ENCODE measurements around the gene STIP1.

STIP1 gene

DNA sequence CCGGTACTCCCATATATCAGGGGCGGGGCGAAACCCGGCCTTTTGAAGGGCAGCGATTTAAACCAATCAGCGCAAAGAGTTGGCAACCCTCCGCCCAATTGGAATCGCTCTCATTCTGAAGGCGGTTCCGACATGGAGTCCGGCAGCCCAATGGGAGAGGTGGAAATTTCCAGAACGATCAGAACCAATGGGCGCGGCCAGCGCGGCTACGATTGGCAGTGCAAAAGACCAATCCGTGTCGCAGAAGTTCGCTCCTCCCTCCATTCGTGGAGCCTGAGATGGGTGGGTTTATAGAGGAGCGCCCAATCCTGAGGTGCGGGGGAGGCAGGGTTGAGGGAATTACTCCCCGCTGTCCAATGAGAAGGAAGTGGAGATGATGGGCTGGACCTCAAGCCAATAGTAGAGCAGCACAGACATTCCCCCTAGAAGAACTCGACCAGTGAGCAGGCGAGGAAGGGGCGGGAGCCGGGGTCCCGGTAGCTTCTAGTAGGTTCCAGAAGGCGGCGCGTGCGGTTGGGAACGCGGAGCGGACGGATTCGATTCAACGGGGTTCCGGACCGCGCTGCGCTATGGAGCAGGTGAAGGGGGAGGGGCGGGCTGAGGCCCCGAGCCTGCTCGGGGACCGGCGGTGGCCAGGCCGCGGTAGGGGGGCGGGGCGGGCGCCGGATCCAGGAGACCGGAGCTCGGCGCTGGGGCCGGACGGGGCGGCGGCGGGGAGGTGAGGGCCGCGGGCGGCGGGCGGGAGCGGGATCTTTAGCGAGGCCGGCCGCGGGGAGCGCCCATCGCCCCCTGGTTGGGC lies at the start of gene STIP1:
STIP1 (plus strand) TSS at position 479 of the 799 bp plus-strand sequence; CDS start at position 570, 91 bp downstream.
- DNase-seq (ENCODE audit: low read depth): peak; percentile 100
- TF ChIP-seq, protein P1, sequence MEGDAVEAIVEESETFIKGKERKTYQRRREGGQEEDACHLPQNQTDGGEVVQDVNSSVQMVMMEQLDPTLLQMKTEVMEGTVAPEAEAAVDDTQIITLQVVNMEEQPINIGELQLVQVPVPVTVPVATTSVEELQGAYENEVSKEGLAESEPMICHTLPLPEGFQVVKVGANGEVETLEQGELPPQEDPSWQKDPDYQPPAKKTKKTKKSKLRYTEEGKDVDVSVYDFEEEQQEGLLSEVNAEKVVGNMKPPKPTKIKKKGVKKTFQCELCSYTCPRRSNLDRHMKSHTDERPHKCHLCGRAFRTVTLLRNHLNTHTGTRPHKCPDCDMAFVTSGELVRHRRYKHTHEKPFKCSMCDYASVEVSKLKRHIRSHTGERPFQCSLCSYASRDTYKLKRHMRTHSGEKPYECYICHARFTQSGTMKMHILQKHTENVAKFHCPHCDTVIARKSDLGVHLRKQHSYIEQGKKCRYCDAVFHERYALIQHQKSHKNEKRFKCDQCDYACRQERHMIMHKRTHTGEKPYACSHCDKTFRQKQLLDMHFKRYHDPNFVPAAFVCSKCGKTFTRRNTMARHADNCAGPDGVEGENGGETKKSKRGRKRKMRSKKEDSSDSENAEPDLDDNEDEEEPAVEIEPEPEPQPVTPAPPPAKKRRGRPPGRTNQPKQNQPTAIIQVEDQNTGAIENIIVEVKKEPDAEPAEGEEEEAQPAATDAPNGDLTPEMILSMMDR (IDR thresholded peaks at IDR 0.05; ENCODE audit: low read depth, low read length, missing control alignments): peak; percentile 39
- peak within 1 kb of the TSS; percentile 64 for H3K4me3 ChIP-seq (ENCODE audit: low read depth, low read length)

DNA sequence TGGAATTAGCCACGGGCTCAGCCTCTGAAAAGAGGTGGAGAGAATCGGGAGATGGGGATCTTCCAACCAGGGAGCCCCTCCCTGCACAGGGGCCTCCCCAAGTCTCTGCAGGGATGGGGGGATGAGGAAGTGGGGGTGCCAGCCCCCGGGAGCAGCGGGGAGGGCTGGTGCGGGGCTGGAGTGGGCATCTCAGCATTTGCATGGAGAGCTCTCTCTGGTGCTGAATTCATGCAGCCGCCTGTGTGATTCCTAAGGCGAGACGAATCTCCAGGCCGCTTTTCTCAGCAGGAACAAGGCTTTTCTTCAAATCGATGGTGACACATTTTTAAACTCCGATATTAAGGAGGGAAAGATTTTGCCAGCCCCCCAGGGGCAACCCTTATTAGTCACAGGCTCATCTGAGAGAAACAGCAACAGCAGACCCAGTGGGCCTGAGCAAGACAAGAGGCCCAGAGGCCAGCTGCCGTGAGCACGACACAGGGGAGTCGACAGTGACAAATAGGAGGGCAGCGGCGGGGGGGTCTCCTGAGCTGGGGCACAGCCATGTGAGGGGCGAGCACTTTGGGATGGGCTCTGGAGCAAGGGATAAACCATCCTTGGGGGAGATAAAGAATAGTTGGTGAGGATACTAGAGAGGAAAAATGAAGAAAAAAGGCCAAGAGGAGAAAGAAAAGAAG lies 49.1 kb upstream of the STIP1 start:
- no peak overlapping the region for H3K4me3 ChIP-seq (ENCODE audit: low read depth, low read length)
- DNase-seq (ENCODE audit: low read depth): no peak
- TF ChIP-seq, protein P1 (IDR thresholded peaks at IDR 0.05; ENCODE audit: low read depth, low read length, missing control alignments): no peak

DNA sequence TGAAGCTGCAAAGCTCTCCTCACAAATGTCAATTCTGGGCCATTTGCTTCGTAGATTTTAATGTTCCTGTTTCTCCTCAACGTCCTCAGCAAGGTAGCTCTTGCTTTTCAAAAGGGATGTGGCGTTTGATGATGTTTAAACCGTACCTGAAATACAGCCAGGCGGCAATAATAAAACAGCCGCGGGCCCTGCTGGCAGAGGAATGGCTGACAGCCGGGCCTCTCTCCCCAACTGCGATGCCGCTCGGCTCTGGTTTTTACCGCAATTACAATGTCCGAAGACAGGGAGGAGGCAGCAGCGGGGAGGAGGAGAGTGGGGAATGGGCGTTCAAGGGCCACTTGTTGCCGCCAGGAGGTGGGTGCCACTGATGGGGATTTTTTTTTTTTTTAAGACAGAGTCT lies 47.6 kb upstream of the STIP1 start:
- H3K4me3 ChIP-seq (ENCODE audit: low read depth, low read length): no peak overlapping the region
- no peak for DNase-seq (ENCODE audit: low read depth)
- TF ChIP-seq, protein P1 (IDR thresholded peaks at IDR 0.05; ENCODE audit: low read depth, low read length, missing control alignments): no peak

DNA sequence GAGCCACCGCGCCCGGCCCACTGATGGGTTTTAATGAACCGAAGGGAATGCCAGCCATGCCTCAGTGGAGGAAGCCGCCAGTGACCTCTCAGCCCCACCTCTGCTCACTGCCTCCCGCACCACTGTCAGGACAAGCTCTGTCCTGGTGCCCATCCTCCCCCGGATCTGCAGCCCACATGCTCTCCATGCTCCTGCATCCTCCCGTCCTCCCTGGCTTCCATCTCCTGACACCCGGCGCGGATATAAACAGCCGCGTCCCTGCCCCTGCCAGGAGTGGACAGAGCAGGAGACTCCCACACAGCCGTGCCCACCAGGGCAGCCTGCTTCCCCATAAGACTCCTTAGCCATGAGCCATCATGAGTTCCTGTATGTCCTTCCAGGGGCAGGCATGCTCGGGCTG lies 46.9 kb upstream of the STIP1 start:
- TF ChIP-seq, protein P1 (IDR thresholded peaks at IDR 0.05; ENCODE audit: low read depth, low read length, missing control alignments): no peak
- no peak for DNase-seq (ENCODE audit: low read depth)
- no peak overlapping the region for H3K4me3 ChIP-seq (ENCODE audit: low read depth, low read length)

DNA sequence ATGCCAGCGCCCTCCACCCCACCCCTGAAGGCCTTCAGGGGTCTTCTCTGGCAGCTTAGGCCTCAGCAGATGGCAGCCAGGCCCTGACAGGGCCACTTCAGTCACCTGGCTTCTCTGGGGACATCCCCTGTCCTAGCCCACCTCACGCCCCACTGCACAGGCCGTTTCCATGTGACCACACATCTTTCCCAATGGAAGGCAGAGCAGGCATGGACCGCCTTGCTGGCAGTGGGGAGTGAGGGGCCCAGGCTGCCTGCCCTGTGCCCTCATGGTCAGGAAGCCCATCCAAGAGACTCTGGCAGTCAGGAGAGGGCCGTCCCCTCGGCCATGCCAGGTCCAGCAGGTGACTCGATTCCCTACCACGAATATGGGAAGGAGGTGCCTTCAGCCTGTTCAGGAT lies 45.9 kb upstream of the STIP1 start:
- no peak overlapping the region for H3K4me3 ChIP-seq (ENCODE audit: low read depth, low read length)
- DNase-seq (ENCODE audit: low read depth): no peak
- TF ChIP-seq, protein P1 (IDR thresholded peaks at IDR 0.05; ENCODE audit: low read depth, low read length, missing control alignments): no peak

DNA sequence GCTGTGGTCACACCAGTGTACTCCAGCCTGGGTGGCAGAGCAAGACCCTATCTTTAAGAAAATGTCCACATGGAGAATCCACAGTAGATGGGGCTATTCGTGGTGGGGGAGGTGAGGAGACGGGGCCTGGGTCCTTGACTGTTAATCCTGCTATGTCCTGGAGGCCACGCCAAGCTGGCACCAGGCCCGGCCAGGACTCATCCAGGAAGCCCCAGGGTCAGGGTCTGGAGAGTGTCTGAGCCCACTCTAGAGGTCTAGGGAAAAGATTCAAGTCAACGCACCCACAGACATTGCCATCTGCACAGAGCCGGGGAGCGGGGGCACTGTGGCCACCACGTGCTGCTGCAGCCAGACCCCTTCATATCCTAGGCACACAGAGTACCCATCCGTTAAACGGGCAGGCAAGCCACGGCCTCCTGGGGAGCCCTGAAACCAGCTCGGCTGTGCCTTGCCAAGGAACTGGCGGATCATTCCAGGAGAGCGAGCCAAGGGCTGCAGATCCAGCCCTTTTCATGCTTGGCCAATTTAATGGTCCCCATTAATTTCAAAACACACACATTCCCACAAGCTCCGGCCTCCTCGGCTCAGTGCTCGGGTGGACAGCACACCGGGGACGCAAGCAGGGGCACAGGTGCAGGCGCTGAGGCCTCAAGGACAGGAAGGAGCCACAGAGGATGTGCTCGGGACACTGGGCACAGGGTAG lies 44.7 kb upstream of the STIP1 start:
- no peak for DNase-seq (ENCODE audit: low read depth)
- TF ChIP-seq, protein P1 (IDR thresholded peaks at IDR 0.05; ENCODE audit: low read depth, low read length, missing control alignments): no peak
- no peak overlapping the region for H3K4me3 ChIP-seq (ENCODE audit: low read depth, low read length)
